HepG2 (cell line): ENCODE results near the gene SAPCD1. TPM values are rescaled to one million over a fixed set of nuclear protein-coding genes. Genes with fewer than 3 reads are reported as not detected.

Experiments
- ARID2 ChIP-seq: sonication (generic); formaldehyde crosslinking; IDR thresholded peaks from 2 replicates; pipeline ENCODE4 v1.8.1; 2022; ENCODE audit warnings: mild to moderate bottlenecking, missing genetic modification reagents, borderline replicate concordance
- EP300 ChIP-seq, 3 experiments: sonication (generic) in 1 of 3; formaldehyde crosslinking in 1 of 3; IDR thresholded peaks; 2 replicates each; pipeline versions ENCODE4 v1.5.1 to v1.6.1; 2011 to 2020; ENCODE audit warnings: low read depth in 2 of 3, low read length in 2 of 3, borderline replicate concordance in 1 of 3, improper control_type of control experiment in 1 of 3, mild to moderate bottlenecking in 1 of 3, missing genetic modification reagents in 1 of 3, moderate library complexity in 1 of 3
- ESRRA ChIP-seq: sonication (generic); formaldehyde crosslinking; IDR thresholded peaks from 2 replicates; pipeline ENCODE4 v1.5.1; 2020; ENCODE audit warnings: mild to moderate bottlenecking, low read depth, missing genetic modification reagents
- ETV6 ChIP-seq: sonication (generic); formaldehyde crosslinking; conservative IDR thresholded peaks from 2 replicates; pipeline ENCODE4 v1.4.0; 2020; ENCODE audit warnings: missing genetic modification reagents
- FOSL1 ChIP-seq: sonication (generic); formaldehyde crosslinking; IDR thresholded peaks from 2 replicates; pipeline ENCODE4 v1.9.0; 2021; ENCODE audit warnings: missing genetic modification reagents, borderline replicate concordance
- FOXA3 ChIP-seq: IDR thresholded peaks from 2 replicates; pipeline ENCODE4 v1.6.1; 2016; ENCODE audit warnings: missing genetic modification reagents, missing compliant biosample characterization
- GZF1 ChIP-seq: sonication (generic); formaldehyde crosslinking; IDR thresholded peaks from 2 replicates; pipeline ENCODE4 v1.5.1; 2020; ENCODE audit warnings: mild to moderate bottlenecking, missing genetic modification reagents
- MAFK ChIP-seq, 2 experiments: IDR thresholded peaks in 1 of 2; conservative IDR thresholded peaks in 1 of 2; 2 replicates each; pipeline ENCODE4 v1.6.1; 2011; ENCODE audit warnings: improper control_type of control experiment in 2 of 2, low read length in 2 of 2
- NFYC ChIP-seq: IDR thresholded peaks from 2 replicates; pipeline ENCODE4 v1.6.1; 2016; ENCODE audit warnings: missing genetic modification reagents, missing compliant biosample characterization
- RORA ChIP-seq: sonication (generic); formaldehyde crosslinking; IDR thresholded peaks from 2 replicates; pipeline ENCODE4 v1.5.0; 2020; ENCODE audit warnings: mild to moderate bottlenecking, missing genetic modification reagents, moderate library complexity
- SCMH1 ChIP-seq: sonication (generic); formaldehyde crosslinking; IDR thresholded peaks from 2 replicates; pipeline ENCODE4 v1.9.0; 2021; ENCODE audit warnings: missing genetic modification reagents, mild to moderate bottlenecking, borderline replicate concordance
- SP2 ChIP-seq: sonication (generic); formaldehyde crosslinking; IDR thresholded peaks from 2 replicates; pipeline ENCODE4 v1.5.1; 2020; ENCODE audit warnings: mild to moderate bottlenecking, missing genetic modification reagents
- TBL1XR1 ChIP-seq: fragments of 150-350 bp; IDR thresholded peaks from 2 replicates; pipeline ENCODE4 v1.6.1; 2014; ENCODE audit warnings: borderline replicate concordance, low read length; ENCODE audit not compliant: partially characterized antibody
- TBX2 ChIP-seq: sonication (generic); formaldehyde crosslinking; IDR thresholded peaks from 2 replicates; pipeline ENCODE4 v1.5.0; 2020; ENCODE audit warnings: missing genetic modification reagents, mild to moderate bottlenecking, borderline replicate concordance
- THAP11 ChIP-seq: IDR thresholded peaks from 2 replicates; pipeline ENCODE4 v1.6.1; 2016; ENCODE audit warnings: missing biosample characterization, missing genetic modification reagents
- YY1 ChIP-seq: IDR thresholded peaks from 2 replicates; pipeline ENCODE4 v1.6.1; 2011; ENCODE audit warnings: low read length, low read depth, moderate library complexity, mild to moderate bottlenecking; ENCODE audit not compliant: insufficient read depth, insufficient replicate concordance
- ZIK1 ChIP-seq: sonication (generic); formaldehyde crosslinking; IDR thresholded peaks from 2 replicates; pipeline ENCODE4 v1.5.0; 2020; ENCODE audit warnings: mild to moderate bottlenecking, low read depth, missing genetic modification reagents, borderline replicate concordance
- ZNF138 ChIP-seq: sonication (generic); formaldehyde crosslinking; IDR thresholded peaks from 2 replicates; pipeline ENCODE4 v1.5.0; 2020; ENCODE audit warnings: mild to moderate bottlenecking, low read depth, missing genetic modification reagents
- ZNF160 ChIP-seq: sonication (generic); formaldehyde crosslinking; IDR thresholded peaks from 2 replicates; pipeline ENCODE4 v1.8.0; 2022; ENCODE audit warnings: mild to moderate bottlenecking, inconsistent platforms, missing genetic modification reagents
- polyA plus RNA-seq, 8 experiments: library from polyadenylated mRNA; depleted of rRNA in 3 of 8; stranded (reverse) in 7 of 8; unstranded in 1 of 8; fragments of >200 nt; fragmentation: Illumina TruSeq in 4 of 8; extraction: Trizol in 4 of 8; gene quantifications; 2 replicates each; pipeline versions ENCODE4 v1.2.1 to v1.2.3, GENCODE V29; 2011 to 2016; ENCODE audit warnings: low read depth in 4 of 8, missing spikeins in 1 of 8, mixed read lengths in 1 of 8; ENCODE audit not compliant: insufficient read depth in 1 of 8
- total RNA-seq, 5 experiments: library from RNA; depleted of rRNA; stranded (reverse); fragments of >200 nt; fragmentation: Illumina TruSeq; extraction: Trizol; gene quantifications; 2 replicates each; pipeline ENCODE4 v1.2.3, GENCODE V29; 2016; ENCODE audit warnings: low read depth in 1 of 5
- TF ChIP-seq, protein P1 (sequence below): sonication (generic); formaldehyde crosslinking; IDR thresholded peaks from 2 replicates; pipeline ENCODE4 v1.8.1; 2023; ENCODE audit warnings: mild to moderate bottlenecking, inconsistent platforms, moderate library complexity, missing genetic modification reagents, borderline replicate concordance
- TF ChIP-seq, protein P2 (sequence below): sonication (generic); formaldehyde crosslinking; IDR thresholded peaks from 2 replicates; pipeline ENCODE4 v1.4.0; 2020; ENCODE audit warnings: low read depth, mild to moderate bottlenecking, missing genetic modification reagents
- TF ChIP-seq, protein P3 (sequence below): sonication (generic); formaldehyde crosslinking; IDR thresholded peaks from 2 replicates; pipeline ENCODE4 v1.4.0; 2020; ENCODE audit warnings: missing genetic modification reagents
- TF ChIP-seq, protein P4 (sequence below): sonication (generic); formaldehyde crosslinking; IDR thresholded peaks from 2 replicates; pipeline ENCODE4 v1.8.1; 2023; ENCODE audit warnings: mild to moderate bottlenecking, missing genetic modification reagents
- TF ChIP-seq, protein P5 (sequence below): sonication (generic); formaldehyde crosslinking; IDR thresholded peaks from 2 replicates; pipeline ENCODE4 v1.9.0; 2021; ENCODE audit warnings: missing genetic modification reagents, mild to moderate bottlenecking, borderline replicate concordance

Gene SAPCD1
- total and polyA plus RNA-seq, 2 of the 13 experiments (the other 11 are each of a cell fraction or from before 2014, with no cell fraction given): 2.5 to 3.9 TPM

DNA sequence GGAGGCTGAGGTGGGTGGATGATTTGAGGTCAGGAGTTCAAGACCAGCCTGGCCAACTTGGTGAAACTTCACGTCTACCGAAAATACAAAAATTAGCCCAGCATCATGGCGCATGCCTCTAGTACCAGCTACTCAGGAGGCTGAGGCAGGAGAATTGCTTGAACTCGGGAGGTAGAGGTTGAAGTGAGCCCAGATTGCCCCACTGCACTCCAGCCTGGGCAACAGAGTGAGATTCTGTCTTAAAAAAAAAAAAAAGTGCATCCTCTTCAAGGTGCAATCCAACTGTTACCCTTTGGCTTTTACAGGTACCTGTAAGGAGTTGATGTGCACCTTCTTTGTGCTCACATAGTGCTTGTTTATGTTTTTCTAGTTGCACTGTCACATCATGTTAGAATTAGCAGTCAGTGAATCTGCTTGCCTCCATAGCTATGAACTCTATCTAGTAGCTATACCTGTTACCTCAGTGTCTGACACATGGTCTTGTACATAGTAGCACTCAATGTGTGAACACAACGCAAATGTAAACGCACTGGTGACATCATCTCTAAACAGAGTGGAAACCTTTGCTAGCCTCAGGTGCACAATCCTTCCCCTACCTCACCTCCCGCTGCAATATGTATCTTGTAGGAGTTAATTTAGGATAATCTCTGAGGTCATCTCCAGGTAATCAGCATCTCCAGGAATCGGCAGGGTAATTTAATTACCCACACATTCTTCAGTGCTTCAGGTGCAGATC, 13.0 kb upstream of the SAPCD1 start (continued):
- TF ChIP-seq, protein P1, sequence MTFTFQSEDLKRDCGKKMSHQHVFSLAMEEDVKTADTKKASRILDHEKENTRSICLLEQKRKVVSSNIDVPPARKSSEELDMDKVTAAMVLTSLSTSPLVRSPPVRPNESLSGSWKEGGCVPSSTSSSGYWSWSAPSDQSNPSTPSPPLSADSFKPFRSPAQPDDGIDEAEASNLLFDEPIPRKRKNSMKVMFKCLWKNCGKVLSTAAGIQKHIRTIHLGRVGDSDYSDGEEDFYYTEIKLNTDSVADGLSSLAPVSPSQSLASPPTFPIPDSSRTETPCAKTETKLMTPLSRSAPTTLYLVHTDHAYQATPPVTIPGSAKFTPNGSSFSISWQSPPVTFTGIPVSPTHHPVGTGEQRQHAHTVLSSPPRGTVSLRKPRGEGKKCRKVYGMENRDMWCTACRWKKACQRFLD (CRISPR knock-in tag): no peak
- TF ChIP-seq, protein P2, sequence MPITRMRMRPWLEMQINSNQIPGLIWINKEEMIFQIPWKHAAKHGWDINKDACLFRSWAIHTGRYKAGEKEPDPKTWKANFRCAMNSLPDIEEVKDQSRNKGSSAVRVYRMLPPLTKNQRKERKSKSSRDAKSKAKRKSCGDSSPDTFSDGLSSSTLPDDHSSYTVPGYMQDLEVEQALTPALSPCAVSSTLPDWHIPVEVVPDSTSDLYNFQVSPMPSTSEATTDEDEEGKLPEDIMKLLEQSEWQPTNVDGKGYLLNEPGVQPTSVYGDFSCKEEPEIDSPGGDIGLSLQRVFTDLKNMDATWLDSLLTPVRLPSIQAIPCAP (CRISPR knock-in tag): no peak
- TF ChIP-seq, protein P3, sequence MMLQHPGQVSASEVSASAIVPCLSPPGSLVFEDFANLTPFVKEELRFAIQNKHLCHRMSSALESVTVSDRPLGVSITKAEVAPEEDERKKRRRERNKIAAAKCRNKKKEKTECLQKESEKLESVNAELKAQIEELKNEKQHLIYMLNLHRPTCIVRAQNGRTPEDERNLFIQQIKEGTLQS (CRISPR knock-in tag): no peak
- TF ChIP-seq GZF1 (CRISPR knock-in tag): no peak
- TF ChIP-seq TBX2 (CRISPR knock-in tag): peak; percentile 27; the same call in 1 of the 2 replicates
- no peak for TF ChIP-seq NFYC
- no peak for TF ChIP-seq ESRRA (CRISPR knock-in tag)
- no peak for TF ChIP-seq ZIK1 (CRISPR knock-in tag)
- TF ChIP-seq TBL1XR1: no peak
- TF ChIP-seq, protein P4, sequence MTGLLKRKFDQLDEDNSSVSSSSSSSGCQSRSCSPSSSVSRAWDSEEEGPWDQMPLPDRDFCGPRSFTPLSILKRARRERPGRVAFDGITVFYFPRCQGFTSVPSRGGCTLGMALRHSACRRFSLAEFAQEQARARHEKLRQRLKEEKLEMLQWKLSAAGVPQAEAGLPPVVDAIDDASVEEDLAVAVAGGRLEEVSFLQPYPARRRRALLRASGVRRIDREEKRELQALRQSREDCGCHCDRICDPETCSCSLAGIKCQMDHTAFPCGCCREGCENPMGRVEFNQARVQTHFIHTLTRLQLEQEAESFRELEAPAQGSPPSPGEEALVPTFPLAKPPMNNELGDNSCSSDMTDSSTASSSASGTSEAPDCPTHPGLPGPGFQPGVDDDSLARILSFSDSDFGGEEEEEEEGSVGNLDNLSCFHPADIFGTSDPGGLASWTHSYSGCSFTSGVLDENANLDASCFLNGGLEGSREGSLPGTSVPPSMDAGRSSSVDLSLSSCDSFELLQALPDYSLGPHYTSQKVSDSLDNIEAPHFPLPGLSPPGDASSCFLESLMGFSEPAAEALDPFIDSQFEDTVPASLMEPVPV (CRISPR knock-in tag): no peak
- no peak for TF ChIP-seq MAFK (conservative IDR thresholded peaks at IDR 0.05 in 1 of 2, IDR thresholded peaks at IDR 0.05 in 1 of 2; ENCODE audit: low read length in 2 of 2)
- TF ChIP-seq SCMH1 (CRISPR knock-in tag): no peak
- no peak for TF ChIP-seq SP2 (CRISPR knock-in tag)
- no peak for TF ChIP-seq YY1
- 0 out of 2 replicates have a peak, but pooled peaks have one; percentile 14 for TF ChIP-seq FOXA3 (CRISPR knock-in tag)
- TF ChIP-seq ARID2 (CRISPR knock-in tag): no peak
- no peak for TF ChIP-seq RORA (CRISPR knock-in tag)
- TF ChIP-seq, protein P5, sequence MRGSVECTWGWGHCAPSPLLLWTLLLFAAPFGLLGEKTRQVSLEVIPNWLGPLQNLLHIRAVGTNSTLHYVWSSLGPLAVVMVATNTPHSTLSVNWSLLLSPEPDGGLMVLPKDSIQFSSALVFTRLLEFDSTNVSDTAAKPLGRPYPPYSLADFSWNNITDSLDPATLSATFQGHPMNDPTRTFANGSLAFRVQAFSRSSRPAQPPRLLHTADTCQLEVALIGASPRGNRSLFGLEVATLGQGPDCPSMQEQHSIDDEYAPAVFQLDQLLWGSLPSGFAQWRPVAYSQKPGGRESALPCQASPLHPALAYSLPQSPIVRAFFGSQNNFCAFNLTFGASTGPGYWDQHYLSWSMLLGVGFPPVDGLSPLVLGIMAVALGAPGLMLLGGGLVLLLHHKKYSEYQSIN (CRISPR knock-in tag): no peak
- TF ChIP-seq EP300 (IDR thresholded peaks at IDR 0.05; ENCODE audit: low read depth in 2 of 2, low read length in 2 of 2): no peak
- no peak for TF ChIP-seq EP300 (CRISPR knock-in tag; IDR thresholded peaks at IDR 0.05; ENCODE audit: borderline replicate concordance)
- no peak for TF ChIP-seq ETV6 (CRISPR knock-in tag)
- no peak for TF ChIP-seq FOSL1 (CRISPR knock-in tag)
- TF ChIP-seq ZNF138 (CRISPR knock-in tag): no peak
- TF ChIP-seq THAP11 (CRISPR knock-in tag): no peak
- no peak for TF ChIP-seq ZNF160
